NOMO-1 (cell line): ENCODE measurements around the gene ZNF740.
A peak's percentile ranks its signal among the peaks of the same experiment; 100 is the strongest.

Experiments used
- DNase-seq, 2 experiments: peaks; one replicate each; lab custom pipeline; 2025; ENCODE audit not compliant: unreplicated experiment in 2 of 2; lab: John Stamatoyannopoulos, UW

The ZNF740 gene

GRCh38 chr12:53224897-53225634, 44.5 kb downstream of the ZNF740 start:
- no peak for DNase-seq

- DNase-seq: no peak
These were observed 45.3 kb downstream of the ZNF740 start for GRCh38 chr12:53225635-53226424.

GRCh38 chr12:53226815-53227214, 46.3 kb downstream of the ZNF740 start:
- no peak for DNase-seq

GRCh38 chr12:53227341-53227740, 46.8 kb downstream of the ZNF740 start:
- no peak for DNase-seq

GRCh38 chr12:53227836-53228235, 47.3 kb downstream of the ZNF740 start:
- no peak for DNase-seq

GRCh38 chr12:53229454-53229853, 48.9 kb downstream of the ZNF740 start:
- no peak for DNase-seq

- no peak for DNase-seq
These were observed 49.8 kb downstream of the ZNF740 start for GRCh38 chr12:53230108-53230845.

GRCh38 chr12:53231671-53231920, 51.1 kb downstream of the ZNF740 start:
- no peak for DNase-seq

- peak in 1 of 2 experiments; percentile 16 for DNase-seq
These were observed 51.6 kb downstream of the ZNF740 start, which contains the start of gene RARG for GRCh38 chr12:53231921-53232645. Gene RARG (minus strand): TSS chr12:53232209. CDS start chr12:53227545, 4,664 bp downstream.

- DNase-seq: no peak
These were observed 52.3 kb downstream of the ZNF740 start for GRCh38 chr12:53232646-53233461.

- no peak for DNase-seq
These were observed 53.2 kb downstream of the ZNF740 start for GRCh38 chr12:53233671-53234121.

- DNase-seq: no peak
These were observed 53.9 kb downstream of the ZNF740 start for GRCh38 chr12:53234271-53234914.

- no peak for DNase-seq
These were observed 54.6 kb downstream of the ZNF740 start for GRCh38 chr12:53235164-53235563.

GRCh38 chr12:53235742-53236442, 55.4 kb downstream of the ZNF740 start:
- no peak for DNase-seq

- DNase-seq: no peak
These were observed 56.1 kb downstream of the ZNF740 start for GRCh38 chr12:53236443-53237111.

- DNase-seq: no peak
These were observed 59.2 kb downstream of the ZNF740 start for GRCh38 chr12:53239643-53240258.

- no peak for DNase-seq
These were observed 61.3 kb downstream of the ZNF740 start for GRCh38 chr12:53241623-53242412.
